ENCODE results near the gene HCN2. TPM values are rescaled to one million over a fixed set of nuclear protein-coding genes. Genes with fewer than 3 reads are reported as not detected.
"Not testable (repeated sequence)": the region's sequence is repeated elsewhere in the genome, so short reads cannot be mapped to it uniquely, and the experiment has no call there.

Gene HCN2
- total RNA-seq, 2 donors from 2014 or later: 0.14 to 8.5 TPM

GRCh38 chr19:601310-601709 lies 11.6 kb downstream of the HCN2 start:
- Histone ChIP-seq H3K4me1 (replicated peaks) (no peaks in the 10 kb centered on the region), H3K4me3 (no peak overlapping the region), H3K27ac (no peak overlapping the region), H3K9me3 (no peaks in the 10 kb centered on the region), H3K36me3 (no peaks in the 10 kb centered on the region), H3K27me3 (replicated peaks; ENCODE audit: insufficient read depth) (no peaks in the 10 kb centered on the region)
- no peak for DNase-seq (ENCODE audit: low spot score)
- intact Hi-C loops (cut with DNase I): no loop called here
- no peak for TF ChIP-seq POLR2AphosphoS5 (IDR thresholded peaks at IDR 0.05)
- no peak for TF ChIP-seq POLR2A (IDR thresholded peaks at IDR 0.05)
- no peak for TF ChIP-seq CTCF (IDR thresholded peaks at IDR 0.05)
- 88% methylated on average over 28 of the region's 28 CpGs for WGBS

- TF ChIP-seq CTCF (IDR thresholded peaks at IDR 0.05) (no peak), POLR2AphosphoS5 (IDR thresholded peaks at IDR 0.05) (no peak), POLR2A (IDR thresholded peaks at IDR 0.05) (no peak)
- Histone ChIP-seq H3K9me3 (no peaks in the 10 kb centered on the region), H3K4me3 (no peak overlapping the region), H3K4me1 (replicated peaks) (no peaks in the 10 kb centered on the region), H3K27me3 (replicated peaks; ENCODE audit: insufficient read depth) (no peaks in the 10 kb centered on the region), H3K36me3 (no peaks in the 10 kb centered on the region), H3K27ac (no peak overlapping the region)
- 90% methylated on average over 25 of the region's 25 CpGs for WGBS
- no peak for DNase-seq (ENCODE audit: low spot score)
- intact Hi-C loops (cut with DNase I): no loop called here
These were observed 12.1 kb downstream of the HCN2 start for GRCh38 chr19:601790-602189.

GRCh38 chr19:602391-603301 lies 13.0 kb downstream of the HCN2 start:
- Histone ChIP-seq H3K27me3 (replicated peaks; ENCODE audit: insufficient read depth) (no peaks in the 10 kb centered on the region), H3K36me3 (no peaks in the 10 kb centered on the region), H3K9me3 (no peaks in the 10 kb centered on the region), H3K4me3 (no peak overlapping the region), H3K4me1 (replicated peaks) (no peaks in the 10 kb centered on the region), H3K27ac (no peak overlapping the region)
- TF ChIP-seq CTCF (IDR thresholded peaks at IDR 0.05) (no peak), POLR2A (IDR thresholded peaks at IDR 0.05) (no peak), POLR2AphosphoS5 (IDR thresholded peaks at IDR 0.05) (no peak)
- DNase-seq (ENCODE audit: low spot score): no peak
- intact Hi-C loops (cut with DNase I): no loop called here
- WGBS: 79% methylated on average over 35 of the region's 35 CpGs

GRCh38 chr19:603302-603639 lies 13.6 kb downstream of the HCN2 start:
- intact Hi-C loops (cut with DNase I); H3K36me3 ChIP-seq; H3K27me3 ChIP-seq (replicated peaks; ENCODE audit: insufficient read depth); H3K9me3 ChIP-seq; H3K4me1 ChIP-seq (replicated peaks); H3K27ac ChIP-seq; DNase-seq (ENCODE audit: low spot score); H3K4me3 ChIP-seq: not testable (repeated sequence)
- 78% methylated on average over 12 of the region's 13 CpGs for WGBS

GRCh38 chr19:603779-604178 lies 14.1 kb downstream of the HCN2 start:
- DNase-seq (ENCODE audit: low spot score); H3K36me3 ChIP-seq; H3K9me3 ChIP-seq; H3K4me3 ChIP-seq; H3K27ac ChIP-seq; H3K4me1 ChIP-seq (replicated peaks); intact Hi-C loops (cut with DNase I); H3K27me3 ChIP-seq (replicated peaks; ENCODE audit: insufficient read depth): not testable (repeated sequence)
- WGBS: 93% methylated on average over 16 of the region's 20 CpGs

GRCh38 chr19:604355-604754 lies 14.7 kb downstream of the HCN2 start:
- Histone ChIP-seq H3K4me3 (no peak overlapping the region), H3K4me1 (replicated peaks) (no peaks in the 10 kb centered on the region), H3K36me3 (no peaks in the 10 kb centered on the region), H3K27me3 (replicated peaks; ENCODE audit: insufficient read depth) (no peaks in the 10 kb centered on the region), H3K27ac (no peak overlapping the region), H3K9me3 (no peaks in the 10 kb centered on the region)
- intact Hi-C loops (cut with DNase I): no loop called here
- TF ChIP-seq POLR2A (IDR thresholded peaks at IDR 0.05): no peak
- DNase-seq (ENCODE audit: low spot score): no peak
- WGBS: 88% methylated on average over 11 of the region's 11 CpGs

GRCh38 chr19:605061-605971 lies 15.6 kb downstream of the HCN2 start:
- H3K9me3 ChIP-seq; H3K4me1 ChIP-seq (replicated peaks); intact Hi-C loops (cut with DNase I); H3K27me3 ChIP-seq (replicated peaks; ENCODE audit: insufficient read depth); DNase-seq (ENCODE audit: low spot score); H3K4me3 ChIP-seq; H3K27ac ChIP-seq; H3K36me3 ChIP-seq: not testable (repeated sequence)
- WGBS: 81% methylated on average over 27 of the region's 34 CpGs

Data from prostate gland (tissue), 2 donors.